ENCODE data around the gene LRRC45. TPM values are rescaled to one million over a fixed set of nuclear protein-coding genes. Genes with fewer than 3 reads are reported as not detected.

LRRC45 gene
- total RNA-seq, 1 experiment from 2014 or later = 41.5 TPM

GRCh38 chr17:82004517-82005455 lies 18.3 kb upstream of the LRRC45 start:
- H3K4me2 ChIP-seq = 0 out of 2 replicates have a peak overlapping the region, but pooled peaks have one; percentile 46
- no peaks in the 10 kb centered on the region for H3K9me2 ChIP-seq (ENCODE audit: insufficient read depth)

GRCh38 chr17:82005701-82006348 lies 17.3 kb upstream of the LRRC45 start:
- TF ChIP-seq CTCF (conservative IDR thresholded peaks at IDR 0.05) = no peak
- TF ChIP-seq EZH2 (IDR thresholded peaks at IDR 0.05; ENCODE audit: low read depth) = no peak
- Histone ChIP-seq H3K4me1 (replicated peaks; ENCODE audit: insufficient read depth) (peaks cover 22% of the 10 kb centered on the region), H3K4me3 (no peak overlapping the region), H3K36me3 (ENCODE audit: low read depth) (no peaks in the 10 kb centered on the region), H3K27ac (no peak overlapping the region), H3F3A (ENCODE audit: insufficient read depth, low read depth) (peaks cover 10% of the 10 kb centered on the region; the same call in 1 of the 2 replicates), H3K79me2 (ENCODE audit: low read depth) (no peaks in the 10 kb centered on the region), H3K27me3 (ENCODE audit: insufficient read depth, low read depth) (no peaks in the 10 kb centered on the region), H4K20me1 (ENCODE audit: insufficient read depth) (no peaks in the 10 kb centered on the region), H3K9me3 (ENCODE audit: insufficient read depth, low read depth) (no peaks in the 10 kb centered on the region), H3K4me2 (no peak overlapping the region), H3K9me2 (ENCODE audit: insufficient read depth) (no peaks in the 10 kb centered on the region), H2AFZ (no peak overlapping the region)
- no peak for DNase-seq
- ChIA-PET CTCF (no interaction called here), POLR2A (ENCODE audit: unreplicated experiment) (no interaction called here)
- intact Hi-C loops (cut with micrococcal nuclease; ENCODE audit: unreplicated experiment) = no loop called here
- no TSS peak for BruUV-seq (replicated peaks)

More at GRCh38 chr17:82004517-82005455, 18.3 kb upstream of the LRRC45 start:
- H3K4me1 ChIP-seq (replicated peaks; ENCODE audit: insufficient read depth) = peaks cover 22% of the 10 kb centered on the region
- no peaks in the 10 kb centered on the region for H4K20me1 ChIP-seq (ENCODE audit: insufficient read depth)
- no peak overlapping the region for H3K27ac ChIP-seq
- ChIA-PET POLR2A (ENCODE audit: unreplicated experiment) (no interaction called here), CTCF (interaction anchor here (0.8 kb wide), 1 partner anchor 14 kb away, joined by 3 read pairs; no protein-coding TSS in a partner anchor)
- H3K36me3 ChIP-seq (ENCODE audit: low read depth) = no peaks in the 10 kb centered on the region
- H3K27me3 ChIP-seq (ENCODE audit: insufficient read depth, low read depth) = no peaks in the 10 kb centered on the region
- intact Hi-C loops (cut with micrococcal nuclease; ENCODE audit: unreplicated experiment) = loop anchor here (5.0 kb wide), 1 partner anchor 37 kb away; no protein-coding TSS in a partner anchor
- TF ChIP-seq CTCF (conservative IDR thresholded peaks at IDR 0.05) (no peak), EZH2 (IDR thresholded peaks at IDR 0.05; ENCODE audit: low read depth) (no peak)
- no peaks in the 10 kb centered on the region for H3K9me3 ChIP-seq (ENCODE audit: insufficient read depth, low read depth)
- no peak for DNase-seq
- no peaks in the 10 kb centered on the region for H3K79me2 ChIP-seq (ENCODE audit: low read depth)
- no TSS peak for BruUV-seq (replicated peaks)
- no peak overlapping the region for H3K4me3 ChIP-seq
- no peak overlapping the region for H2AFZ ChIP-seq
- H3F3A ChIP-seq (ENCODE audit: insufficient read depth, low read depth) = peaks cover 10% of the 10 kb centered on the region; the same call in 1 of the 2 replicates

DNA sequence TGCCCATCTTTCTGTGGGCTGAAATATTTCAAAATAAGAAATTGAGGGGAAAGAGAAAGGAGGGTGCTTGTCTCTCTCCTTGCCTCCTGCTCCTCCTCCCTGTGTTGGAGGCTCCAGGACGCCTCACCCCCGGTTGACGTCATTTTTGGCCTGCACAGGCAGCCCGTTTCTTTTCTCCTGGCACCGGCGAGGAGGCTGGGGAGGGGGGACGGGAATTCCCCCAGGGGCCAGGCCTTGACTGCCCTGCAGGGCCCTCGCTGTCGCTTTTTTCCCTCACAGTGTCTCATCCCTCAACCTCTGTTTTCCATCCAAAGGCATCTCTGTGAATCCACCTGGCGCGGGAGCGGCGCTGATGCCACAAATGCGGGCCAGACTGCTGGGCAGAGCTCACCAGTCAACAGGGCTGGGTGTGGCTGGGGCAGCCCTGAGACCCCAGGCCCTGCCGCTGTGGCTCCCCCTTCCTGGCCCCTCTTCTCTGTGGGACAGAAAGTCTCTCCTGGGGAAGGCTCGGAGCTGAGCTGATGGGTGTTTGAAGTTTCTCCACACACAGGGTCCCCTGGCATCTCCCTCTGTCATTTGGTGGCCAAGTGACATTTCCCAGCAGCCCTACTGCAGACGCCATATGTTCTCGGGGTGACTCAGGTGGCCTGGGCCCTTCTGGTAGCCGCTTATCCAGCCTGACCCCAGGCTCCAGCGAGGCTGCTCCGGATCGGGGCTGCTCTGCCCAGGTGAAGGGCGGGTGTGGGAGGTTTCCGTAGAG lies 16.5 kb upstream of the LRRC45 start:
- Histone ChIP-seq H3F3A (ENCODE audit: insufficient read depth, low read depth) (peaks cover 10% of the 10 kb centered on the region; the same call in 1 of the 2 replicates), H3K36me3 (ENCODE audit: low read depth) (no peaks in the 10 kb centered on the region), H3K27me3 (ENCODE audit: insufficient read depth, low read depth) (no peaks in the 10 kb centered on the region), H3K27ac (no peak overlapping the region), H2AFZ (no peak overlapping the region), H3K9me3 (ENCODE audit: insufficient read depth, low read depth) (no peaks in the 10 kb centered on the region), H4K20me1 (ENCODE audit: insufficient read depth) (no peaks in the 10 kb centered on the region), H3K4me2 (no peak overlapping the region), H3K9me2 (ENCODE audit: insufficient read depth) (no peaks in the 10 kb centered on the region), H3K4me3 (no peak overlapping the region), H3K79me2 (ENCODE audit: low read depth) (no peaks in the 10 kb centered on the region), H3K4me1 (replicated peaks; ENCODE audit: insufficient read depth) (peaks cover 22% of the 10 kb centered on the region)
- no peak for DNase-seq
- POLR2A ChIA-PET (ENCODE audit: unreplicated experiment) = interaction anchor here (0.6 kb wide), 1 partner anchor 131 kb away, joined by 3 read pairs; no protein-coding TSS in a partner anchor
- no TSS peak for BruUV-seq (replicated peaks)
- intact Hi-C loops (cut with micrococcal nuclease; ENCODE audit: unreplicated experiment) = no loop called here
- TF ChIP-seq CTCF (conservative IDR thresholded peaks at IDR 0.05) (no peak), EZH2 (IDR thresholded peaks at IDR 0.05; ENCODE audit: low read depth) (no peak)
- CTCF ChIA-PET = no interaction called here
